Prostate gland (tissue), 2 donors: Measurements from ENCODE around the gene CACNA1S.

Experiments used
- POLR2AphosphoS5 ChIP-seq: sonication (generic); formaldehyde crosslinking; IDR thresholded peaks from one replicate; pipeline ENCODE4 v1.6.1; 2017; ENCODE audit warnings: antibody characterized with exemption
- TF ChIP-seq, protein P1 (sequence below), 4 experiments: fragments of 200-600 bp in 2 of 4; fragments of 450-650 bp in 2 of 4; sonication (generic) in 2 of 4; IDR thresholded peaks; 1 replicate in 3 of 4; 2 replicates in 1 of 4; pipeline ENCODE4 v1.5.1; 2016 to 2019; ENCODE audit warnings: antibody characterized with exemption in 4 of 4, mild to moderate bottlenecking in 2 of 4, moderate library complexity in 2 of 4

DNA sequence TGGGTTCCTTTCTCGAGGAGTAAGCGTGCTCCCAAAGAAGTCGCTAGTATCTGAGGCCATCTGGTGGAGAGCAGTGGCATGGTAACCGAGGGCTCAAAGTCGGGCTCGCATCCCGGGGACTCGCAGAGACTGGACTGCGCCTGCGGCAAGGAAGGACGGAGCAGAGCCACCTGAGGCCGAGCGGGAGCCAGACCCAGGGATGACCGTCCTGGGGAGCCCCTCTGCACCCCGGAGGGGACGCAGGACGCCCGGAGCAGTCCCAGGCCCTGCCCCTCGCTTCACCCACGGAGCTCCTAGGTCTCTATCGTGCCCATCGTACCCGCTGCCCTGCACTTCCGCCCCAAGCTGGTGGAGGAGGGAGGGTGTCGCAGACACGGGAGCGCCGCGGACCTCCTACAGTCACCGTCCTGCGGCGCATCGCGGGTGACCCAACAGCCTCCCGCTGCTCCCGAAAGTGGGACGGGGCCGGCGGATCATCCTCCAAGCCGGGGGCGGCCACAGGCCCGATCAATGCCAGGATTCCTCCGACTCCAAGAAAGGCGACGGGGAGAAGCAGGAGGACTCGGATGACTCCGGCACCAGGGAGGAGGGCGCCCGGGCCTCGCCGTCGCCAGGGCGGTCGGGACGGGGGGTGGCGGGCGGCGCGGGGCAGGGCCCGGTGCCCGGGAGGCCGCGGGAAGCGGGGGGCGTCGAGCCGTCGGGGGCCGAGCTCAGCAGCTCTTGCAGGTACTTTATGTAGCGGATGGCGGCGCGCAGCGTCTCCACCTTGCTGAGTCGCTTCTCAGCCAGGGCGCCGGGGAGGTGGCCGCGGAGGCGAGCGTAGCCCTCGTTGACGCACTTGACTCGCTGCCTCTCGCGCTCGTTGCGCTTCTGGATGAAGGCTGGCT lies 2.3 kb upstream of the CACNA1S start:
- TF ChIP-seq, protein P1, sequence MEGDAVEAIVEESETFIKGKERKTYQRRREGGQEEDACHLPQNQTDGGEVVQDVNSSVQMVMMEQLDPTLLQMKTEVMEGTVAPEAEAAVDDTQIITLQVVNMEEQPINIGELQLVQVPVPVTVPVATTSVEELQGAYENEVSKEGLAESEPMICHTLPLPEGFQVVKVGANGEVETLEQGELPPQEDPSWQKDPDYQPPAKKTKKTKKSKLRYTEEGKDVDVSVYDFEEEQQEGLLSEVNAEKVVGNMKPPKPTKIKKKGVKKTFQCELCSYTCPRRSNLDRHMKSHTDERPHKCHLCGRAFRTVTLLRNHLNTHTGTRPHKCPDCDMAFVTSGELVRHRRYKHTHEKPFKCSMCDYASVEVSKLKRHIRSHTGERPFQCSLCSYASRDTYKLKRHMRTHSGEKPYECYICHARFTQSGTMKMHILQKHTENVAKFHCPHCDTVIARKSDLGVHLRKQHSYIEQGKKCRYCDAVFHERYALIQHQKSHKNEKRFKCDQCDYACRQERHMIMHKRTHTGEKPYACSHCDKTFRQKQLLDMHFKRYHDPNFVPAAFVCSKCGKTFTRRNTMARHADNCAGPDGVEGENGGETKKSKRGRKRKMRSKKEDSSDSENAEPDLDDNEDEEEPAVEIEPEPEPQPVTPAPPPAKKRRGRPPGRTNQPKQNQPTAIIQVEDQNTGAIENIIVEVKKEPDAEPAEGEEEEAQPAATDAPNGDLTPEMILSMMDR (IDR thresholded peaks at IDR 0.05): peak; percentile 48 to 94 (median 88)
- TF ChIP-seq POLR2AphosphoS5: peak; percentile 89
